ENCODE measurements around the gene IQCB1.

Gene IQCB1

GRCh38 chr3:121844892-121845291 is 10.0 kb upstream of the IQCB1 start:
- no peak for ATAC-seq
- TF ChIP-seq PPARA (CRISPR knock-in tag; IDR thresholded peaks at IDR 0.05; ENCODE audit: borderline replicate concordance) = no peak
- no peak for TF ChIP-seq SNAI2 (CRISPR knock-in tag; IDR thresholded peaks at IDR 0.05)
- TF ChIP-seq CSDC2 (CRISPR knock-in tag; IDR thresholded peaks at IDR 0.05) = no peak
- TF ChIP-seq, protein P1, sequence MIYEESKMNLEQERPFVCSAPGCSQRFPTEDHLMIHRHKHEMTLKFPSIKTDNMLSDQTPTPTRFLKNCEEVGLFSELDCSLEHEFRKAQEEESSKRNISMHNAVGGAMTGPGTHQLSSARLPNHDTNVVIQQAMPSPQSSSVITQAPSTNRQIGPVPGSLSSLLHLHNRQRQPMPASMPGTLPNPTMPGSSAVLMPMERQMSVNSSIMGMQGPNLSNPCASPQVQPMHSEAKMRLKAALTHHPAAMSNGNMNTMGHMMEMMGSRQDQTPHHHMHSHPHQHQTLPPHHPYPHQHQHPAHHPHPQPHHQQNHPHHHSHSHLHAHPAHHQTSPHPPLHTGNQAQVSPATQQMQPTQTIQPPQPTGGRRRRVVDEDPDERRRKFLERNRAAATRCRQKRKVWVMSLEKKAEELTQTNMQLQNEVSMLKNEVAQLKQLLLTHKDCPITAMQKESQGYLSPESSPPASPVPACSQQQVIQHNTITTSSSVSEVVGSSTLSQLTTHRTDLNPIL (CRISPR knock-in tag; IDR thresholded peaks at IDR 0.05; ENCODE audit: low read depth) = no peak

- TF ChIP-seq ESRRG (CRISPR knock-in tag; IDR thresholded peaks at IDR 0.05) = no peak
- TF ChIP-seq OSR1 (CRISPR knock-in tag; IDR thresholded peaks at IDR 0.05) = no peak
- TF ChIP-seq BACH2 (CRISPR knock-in tag; IDR thresholded peaks at IDR 0.05; ENCODE audit: borderline replicate concordance) = no peak
- TF ChIP-seq ZFP3 (CRISPR knock-in tag; IDR thresholded peaks at IDR 0.05) = no peak
- TF ChIP-seq CSRNP3 (CRISPR knock-in tag; IDR thresholded peaks at IDR 0.05) = no peak
- no peak for TF ChIP-seq SNAI2 (CRISPR knock-in tag; IDR thresholded peaks at IDR 0.05)
- no peak for TF ChIP-seq ZNF8 (CRISPR knock-in tag; IDR thresholded peaks at IDR 0.05)
- no peak for TF ChIP-seq ARNTL (CRISPR knock-in tag; IDR thresholded peaks at IDR 0.05; ENCODE audit: borderline replicate concordance, low read depth)
- TF ChIP-seq POU6F1 (CRISPR knock-in tag; IDR thresholded peaks at IDR 0.05; ENCODE audit: borderline replicate concordance, low read depth) = no peak
- no peak for TF ChIP-seq ZNF70 (CRISPR knock-in tag; IDR thresholded peaks at IDR 0.05)
- no peak for TF ChIP-seq RARB (CRISPR knock-in tag; IDR thresholded peaks at IDR 0.05)
- no peak for TF ChIP-seq ISL1 (CRISPR knock-in tag; IDR thresholded peaks at IDR 0.05)
- TF ChIP-seq, protein P1 (CRISPR knock-in tag; IDR thresholded peaks at IDR 0.05; ENCODE audit: low read depth) = no peak
- TF ChIP-seq TOX (CRISPR knock-in tag; IDR thresholded peaks at IDR 0.05; ENCODE audit: borderline replicate concordance) = no peak
- ATAC-seq = no peak
Observed at GRCh38 chr3:121839962-121840361, 5.1 kb upstream of the IQCB1 start.

GRCh38 chr3:121836481-121836880 is 1.6 kb upstream of the IQCB1 start:
- no peak for TF ChIP-seq ZFP30 (CRISPR knock-in tag; IDR thresholded peaks at IDR 0.05)
- TF ChIP-seq GLIS3 (CRISPR knock-in tag; IDR thresholded peaks at IDR 0.05) = no peak
- TF ChIP-seq PATZ1 (CRISPR knock-in tag; IDR thresholded peaks at IDR 0.05; ENCODE audit: borderline replicate concordance) = no peak
- TF ChIP-seq PPARA (CRISPR knock-in tag; IDR thresholded peaks at IDR 0.05; ENCODE audit: borderline replicate concordance) = no peak
- no peak for TF ChIP-seq TSHZ2 (CRISPR knock-in tag; IDR thresholded peaks at IDR 0.05)
- no peak for TF ChIP-seq ZC3H10 (CRISPR knock-in tag; IDR thresholded peaks at IDR 0.05)
- TF ChIP-seq TOX (CRISPR knock-in tag; IDR thresholded peaks at IDR 0.05; ENCODE audit: borderline replicate concordance) = no peak
- TF ChIP-seq SNAI2 (CRISPR knock-in tag; IDR thresholded peaks at IDR 0.05) = no peak
- no peak for TF ChIP-seq POU6F1 (CRISPR knock-in tag; IDR thresholded peaks at IDR 0.05; ENCODE audit: borderline replicate concordance, low read depth)
- no peak for TF ChIP-seq ARNTL (CRISPR knock-in tag; IDR thresholded peaks at IDR 0.05; ENCODE audit: borderline replicate concordance, low read depth)
- TF ChIP-seq, protein P1 (CRISPR knock-in tag; IDR thresholded peaks at IDR 0.05; ENCODE audit: low read depth) = no peak
- TF ChIP-seq ZNF70 (CRISPR knock-in tag; IDR thresholded peaks at IDR 0.05) = no peak
- no peak for TF ChIP-seq TCF4 (CRISPR knock-in tag; IDR thresholded peaks at IDR 0.05; ENCODE audit: borderline replicate concordance)
- TF ChIP-seq ZNF8 (CRISPR knock-in tag; IDR thresholded peaks at IDR 0.05) = no peak
- no peak for TF ChIP-seq ZFP3 (CRISPR knock-in tag; IDR thresholded peaks at IDR 0.05)
- no peak for ATAC-seq

Measured in SK-N-SH treated with all-trans-retinoic acid at 6 μM for 48 hours (cell line).